Activated naive CD4-positive, alpha-beta T cell (primary cell): ENCODE data around the gene ANTXR1.

Source experiments
- DNase-seq, 4 experiments: peaks; one replicate each; lab custom pipeline; 2025; lab: John Stamatoyannopoulos, UW

ANTXR1 gene

GRCh38 chr2:69034122-69034521, 21.1 kb downstream of the ANTXR1 start:
- no peak for DNase-seq

GRCh38 chr2:69034845-69035244, 21.9 kb downstream of the ANTXR1 start:
- DNase-seq, result no peak

- DNase-seq, result no peak
Observed at GRCh38 chr2:69036926-69037325, 23.9 kb downstream of the ANTXR1 start.

GRCh38 chr2:69041214-69041613, 28.2 kb downstream of the ANTXR1 start:
- no peak for DNase-seq

- no peak for DNase-seq
Observed at GRCh38 chr2:69043736-69044400, 30.9 kb downstream of the ANTXR1 start.

GRCh38 chr2:69046221-69046662, 33.3 kb downstream of the ANTXR1 start:
- DNase-seq, result no peak

- DNase-seq, result no peak
Observed at GRCh38 chr2:69047625-69048145, 34.7 kb downstream of the ANTXR1 start.

GRCh38 chr2:69050802-69051201, 37.8 kb downstream of the ANTXR1 start:
- no peak for DNase-seq

- no peak for DNase-seq
Observed at GRCh38 chr2:69053416-69053965, 40.5 kb downstream of the ANTXR1 start.

GRCh38 chr2:69054431-69054830, 41.5 kb downstream of the ANTXR1 start:
- DNase-seq, result no peak

- DNase-seq, result no peak
Observed at GRCh38 chr2:69055688-69056470, 42.9 kb downstream of the ANTXR1 start.

GRCh38 chr2:69057660-69058059, 44.7 kb downstream of the ANTXR1 start:
- no peak for DNase-seq

GRCh38 chr2:69059731-69060290, 46.8 kb downstream of the ANTXR1 start:
- no peak for DNase-seq

GRCh38 chr2:69060938-69061501, 48.0 kb downstream of the ANTXR1 start:
- no peak for DNase-seq

- no peak for DNase-seq
Observed at GRCh38 chr2:69061525-69061924, 48.5 kb downstream of the ANTXR1 start.

GRCh38 chr2:69062307-69062962, 49.5 kb downstream of the ANTXR1 start:
- no peak for DNase-seq

GRCh38 chr2:69065735-69066336, 52.9 kb downstream of the ANTXR1 start:
- DNase-seq, result no peak

- no peak for DNase-seq
Observed at GRCh38 chr2:69067026-69067630, 54.1 kb downstream of the ANTXR1 start.

- DNase-seq, result no peak
Observed at GRCh38 chr2:69067866-69068265, 54.9 kb downstream of the ANTXR1 start.

- no peak for DNase-seq
Observed at GRCh38 chr2:69070969-69071368, 58.0 kb downstream of the ANTXR1 start.
